ENCODE measurements around the gene IL1RL1.

IL1RL1 gene

DNA sequence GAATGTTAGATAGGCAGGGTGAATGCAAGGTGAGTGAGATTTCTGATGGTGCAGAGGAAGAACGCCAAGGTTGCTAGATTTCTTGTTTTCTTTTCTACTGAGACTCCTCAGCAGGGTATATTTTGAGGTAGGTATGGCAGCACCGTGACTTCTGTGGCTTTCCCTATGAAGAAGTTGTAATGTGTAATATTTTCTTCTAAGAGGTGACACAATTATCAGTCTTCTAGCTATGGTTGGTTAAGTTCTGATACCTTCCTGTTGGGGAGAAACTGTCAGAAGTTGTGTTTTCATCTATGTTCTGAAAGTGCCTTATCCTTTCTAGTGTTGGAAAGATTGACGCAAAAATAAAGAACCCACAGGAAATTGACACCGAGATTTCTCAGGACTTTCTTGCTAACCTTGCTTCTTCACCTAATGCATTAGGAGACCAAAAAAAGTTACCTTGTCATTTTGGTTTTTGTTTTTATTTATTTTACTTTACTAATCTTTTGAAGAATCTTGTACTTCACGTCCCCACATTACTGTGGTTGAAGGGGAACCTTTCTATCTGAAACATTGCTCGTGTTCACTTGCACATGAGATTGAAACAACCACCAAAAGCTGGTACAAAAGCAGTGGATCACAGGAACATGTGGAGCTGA, 56.1 kb downstream of the IL1RL1 start:
- DNase-seq (ENCODE audit: low spot score), result no peak

DNA sequence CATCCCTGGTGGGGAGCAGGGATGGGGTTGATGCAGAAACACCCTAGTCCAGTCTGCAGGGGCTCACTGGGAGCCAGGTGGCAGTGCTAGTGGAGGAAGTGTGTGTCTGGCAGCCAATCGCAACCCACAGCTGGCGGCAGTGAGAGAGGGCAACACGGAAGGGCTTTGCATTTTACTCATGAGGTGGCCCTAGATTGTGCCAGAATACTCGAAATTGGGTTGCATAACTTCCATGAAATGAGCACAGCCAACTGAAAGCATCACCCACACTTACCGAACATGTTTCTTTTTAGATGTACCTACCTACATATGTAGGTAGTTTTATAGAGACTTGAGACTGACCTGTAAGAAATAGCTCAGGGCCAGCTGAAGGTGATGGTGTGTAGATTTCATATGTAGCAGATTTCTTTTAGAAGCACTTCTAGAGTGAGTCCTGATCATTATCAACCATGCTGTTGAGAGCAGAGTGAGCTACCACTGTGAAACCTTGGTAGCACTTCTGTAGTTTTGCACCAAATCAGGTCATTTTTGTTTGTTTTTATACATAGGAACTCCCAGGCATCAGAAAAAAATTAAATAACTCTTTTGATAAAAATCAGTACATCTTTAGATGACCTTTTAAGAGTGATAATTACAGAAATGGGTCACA, 57.2 kb downstream of the IL1RL1 start:
- DNase-seq (ENCODE audit: low spot score), result no peak

GRCh38 chr2:102369866-102370265, 58.5 kb downstream of the IL1RL1 start:
- DNase-seq (ENCODE audit: low spot score), result no peak

GRCh38 chr2:102376052-102376591, 64.8 kb downstream of the IL1RL1 start:
- no peak for DNase-seq (ENCODE audit: low spot score)

- no peak for DNase-seq (ENCODE audit: low spot score)
Observed at GRCh38 chr2:102383722-102384121, 72.4 kb downstream of the IL1RL1 start.

- no peak for DNase-seq (ENCODE audit: low spot score)
Observed at GRCh38 chr2:102385522-102385921, 74.2 kb downstream of the IL1RL1 start.

DNA sequence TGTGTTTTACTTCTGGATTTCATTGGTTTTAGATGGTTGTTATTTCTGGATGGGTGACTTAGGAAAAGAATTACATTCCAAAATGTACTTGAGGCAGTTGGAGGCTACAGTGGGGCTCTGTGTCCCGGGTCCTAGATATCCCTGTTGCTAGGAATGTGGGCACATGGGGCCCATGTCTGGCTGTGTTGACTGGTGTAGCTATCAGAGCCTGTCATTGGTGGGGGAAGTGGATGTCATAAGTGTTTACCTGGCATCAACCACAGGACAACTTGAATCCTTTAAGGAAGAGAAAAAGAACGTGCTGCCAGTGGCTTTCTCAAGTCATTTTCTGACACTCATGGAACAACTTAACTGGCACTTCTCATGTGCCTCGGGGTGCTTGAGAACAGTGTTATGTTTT, 74.6 kb downstream of the IL1RL1 start:
- DNase-seq (ENCODE audit: low spot score), result no peak

GRCh38 chr2:102386867-102387541, 75.6 kb downstream of the IL1RL1 start:
- no peak for DNase-seq (ENCODE audit: low spot score)

- no peak for DNase-seq (ENCODE audit: low spot score)
Observed at GRCh38 chr2:102387763-102388546, 76.6 kb downstream of the IL1RL1 start.

DNA sequence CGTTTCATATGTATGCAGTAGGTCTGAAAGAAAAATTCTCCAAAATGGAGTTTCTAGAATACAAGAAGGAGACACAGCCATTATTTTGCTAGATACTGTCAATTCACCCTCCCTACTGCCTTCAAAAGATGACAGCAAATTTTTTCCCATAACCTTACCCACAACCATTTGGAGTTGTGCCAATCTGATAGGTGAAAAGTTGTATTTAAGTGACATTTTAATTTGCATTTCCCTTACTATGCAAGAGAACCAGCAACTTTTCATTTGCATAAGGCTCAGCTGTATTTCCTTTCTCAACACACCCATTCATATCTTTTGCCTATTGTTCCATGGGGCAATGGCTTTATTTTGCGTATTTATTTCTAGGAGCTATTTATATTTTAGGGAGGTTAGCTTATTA, 80.2 kb downstream of the IL1RL1 start:
- DNase-seq (ENCODE audit: low spot score), result no peak

DNA sequence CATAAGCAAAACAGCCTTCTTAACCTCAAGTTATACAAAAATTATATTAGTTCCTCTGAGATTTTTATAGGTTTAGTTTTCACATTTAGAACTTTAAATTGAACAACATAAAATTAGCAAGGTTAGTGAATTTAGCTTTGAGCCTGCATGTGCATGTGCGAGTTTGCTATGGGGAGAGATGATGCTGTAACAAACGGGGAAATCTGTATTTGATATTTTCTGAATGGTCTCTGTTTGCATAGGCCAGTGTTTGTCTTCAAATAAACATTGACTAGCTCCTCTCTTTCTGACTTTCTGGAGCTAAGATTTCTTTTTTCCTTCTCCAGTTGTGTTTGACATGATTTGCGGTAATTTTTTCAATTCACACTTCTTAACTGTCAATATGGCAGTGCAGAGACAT, 80.7 kb downstream of the IL1RL1 start:
- DNase-seq (ENCODE audit: low spot score), result no peak

GRCh38 chr2:102392942-102393341, 81.6 kb downstream of the IL1RL1 start:
- DNase-seq (ENCODE audit: low spot score), result no peak

- DNase-seq (ENCODE audit: low spot score), result no peak
Observed at GRCh38 chr2:102396012-102396411, 84.6 kb downstream of the IL1RL1 start.

- DNase-seq (ENCODE audit: low spot score), result no peak
Observed at GRCh38 chr2:102397209-102397608, 85.8 kb downstream of the IL1RL1 start.

DNA sequence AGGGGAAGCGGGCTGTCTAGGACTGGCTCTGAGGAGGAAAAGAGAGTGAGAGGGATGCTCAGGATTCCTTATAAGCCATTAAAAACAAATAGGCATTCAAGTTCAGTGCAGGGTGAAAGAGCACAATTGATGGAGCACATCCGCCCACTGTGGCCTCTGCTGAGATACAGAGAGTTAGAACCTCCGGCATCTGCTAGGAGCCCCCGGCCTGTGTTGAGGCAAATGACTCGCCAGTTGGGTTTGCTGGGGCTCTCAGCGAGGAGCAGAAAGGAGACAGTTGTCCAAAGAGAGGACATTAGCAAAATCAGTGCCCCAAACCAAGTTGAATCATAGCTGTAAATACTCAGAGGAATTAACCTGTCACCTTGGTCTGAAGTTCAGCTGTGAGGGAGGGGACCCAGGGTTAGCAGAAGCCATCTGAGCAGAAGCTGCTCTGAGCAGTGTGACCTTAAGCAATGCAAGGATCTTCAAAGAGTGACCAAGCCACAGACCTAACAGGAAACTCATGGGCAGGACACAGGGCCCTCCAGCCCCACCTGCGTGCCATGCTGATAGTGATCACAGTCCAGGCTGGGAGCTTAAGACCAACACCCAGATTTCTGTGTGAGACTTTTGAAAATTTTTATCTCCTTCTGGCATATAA, 88.3 kb downstream of the IL1RL1 start:
- no peak for DNase-seq (ENCODE audit: low spot score)

DNA sequence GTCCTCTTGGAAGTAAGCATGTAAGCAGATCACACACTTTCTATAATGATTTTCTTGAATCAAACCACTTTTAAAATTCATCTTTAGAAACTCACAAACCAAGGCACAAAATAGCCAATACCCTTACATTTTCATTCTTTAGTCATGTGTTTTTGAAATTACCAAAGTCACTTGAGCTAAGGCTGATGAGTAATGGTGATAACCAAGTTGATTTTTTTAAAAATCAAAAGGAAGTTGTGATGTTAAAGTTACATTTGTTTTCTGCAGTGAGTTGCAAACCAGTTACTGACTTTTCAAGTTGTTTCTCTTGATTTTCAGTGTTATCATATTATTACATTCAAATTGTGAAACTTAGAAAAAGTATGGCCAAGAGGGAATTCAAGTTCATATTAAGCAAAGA, 90.1 kb downstream of the IL1RL1 start:
- DNase-seq (ENCODE audit: low spot score), result no peak
